HEK293 (cell line): ENCODE measurements around the gene MACF1.

Experiments
- CTCF ChIA-PET: fragments of 350-600 bp; formaldehyde crosslinking; extraction: SDS; loops from one replicate; lab custom pipeline; 2021; ENCODE audit warnings: antibody characterized with exemption; lab: Yijun Ruan, JAX
- POLR2A ChIA-PET: fragments of 300-600 bp; formaldehyde crosslinking; extraction: SDS; loops from one replicate; lab custom pipeline; 2020; ENCODE audit warnings: antibody characterized with exemption, inconsistent platforms; lab: Yijun Ruan, JAX
- H3K27ac ChIP-seq: fragments of 200-500 bp; sonication (Bioruptor generic); 2 replicates; pipeline ENCODE4 v1.5.1; 2014; ENCODE audit warnings: low read depth, low read length, control low read depth, inconsistent platforms; ENCODE audit errors: extremely low read depth
- H3K36me3 ChIP-seq, 2 experiments: fragments of 200-500 bp in 1 of 2; sonication (Bioruptor generic) in 1 of 2; 1 replicate in 1 of 2; 2 replicates in 1 of 2; pipeline ENCODE4 v1.5.1; 2014 to 2017; ENCODE audit warnings: inconsistent platforms in 2 of 2, low read length in 2 of 2; ENCODE audit not compliant: control insufficient read depth in 2 of 2, insufficient read depth in 1 of 2
- H3K4me1 ChIP-seq: fragments of 200-500 bp; sonication (Bioruptor generic); 2 replicates; pipeline ENCODE4 v1.5.1; 2014; ENCODE audit warnings: mild to moderate bottlenecking, low read length, inconsistent platforms; ENCODE audit not compliant: control insufficient read depth, insufficient read depth
- H3K4me3 ChIP-seq: 2 replicates; pipeline ENCODE4 v1.5.1; 2011; ENCODE audit warnings: low read depth, mild to moderate bottlenecking, control low read depth, low read length, moderate library complexity
- H3K9me3 ChIP-seq: fragments of 200-500 bp; sonication (Bioruptor generic); 2 replicates; pipeline ENCODE4 v1.5.1; 2014; ENCODE audit warnings: low read depth, low read length, inconsistent platforms; ENCODE audit not compliant: control insufficient read depth, insufficient read depth
- GFI1B ChIP-seq: fragments of 450-650 bp; formaldehyde crosslinking; IDR thresholded peaks from 2 replicates; pipeline ENCODE4 v1.5.1; 2016; ENCODE audit warnings: missing biosample characterization, missing genetic modification characterization
- GLI2 ChIP-seq: fragments of 450-650 bp; formaldehyde crosslinking; IDR thresholded peaks from 2 replicates; pipeline ENCODE4; 2017; ENCODE audit warnings: missing biosample characterization, missing genetic modification characterization, low read depth, borderline replicate concordance
- HOXC10 ChIP-seq: sonication (generic); formaldehyde crosslinking; IDR thresholded peaks from 2 replicates; pipeline ENCODE4 v1.8.1; 2023; ENCODE audit warnings: mild to moderate bottlenecking, missing genetic modification reagents
- IKZF3 ChIP-seq: fragments of 450-650 bp; IDR thresholded peaks from 2 replicates; pipeline ENCODE4 v1.5.0; 2018; ENCODE audit warnings: missing biosample characterization, mild to moderate bottlenecking, missing genetic modification characterization, moderate library complexity
- KLF10 ChIP-seq: fragments of 450-650 bp; IDR thresholded peaks from 2 replicates; pipeline ENCODE4 v1.5.1; 2018; ENCODE audit warnings: missing biosample characterization, mild to moderate bottlenecking, missing genetic modification characterization
- KLF9 ChIP-seq: fragments of 450-650 bp; formaldehyde crosslinking; IDR thresholded peaks from 2 replicates; pipeline ENCODE4 v1.5.1; 2016; ENCODE audit warnings: missing biosample characterization, missing genetic modification characterization, low read depth
- PRDM1 ChIP-seq: fragments of 450-650 bp; formaldehyde crosslinking; IDR thresholded peaks from 2 replicates; pipeline ENCODE4; 2016; ENCODE audit warnings: missing biosample characterization, missing genetic modification characterization
- SCRT1 ChIP-seq: fragments of 450-650 bp; formaldehyde crosslinking; IDR thresholded peaks from 2 replicates; pipeline ENCODE4 v1.5.1; 2016; ENCODE audit warnings: missing biosample characterization, missing genetic modification characterization, borderline replicate concordance
- ZBTB17 ChIP-seq: fragments of 450-650 bp; formaldehyde crosslinking; IDR thresholded peaks from 2 replicates; pipeline ENCODE4 v1.5.1; 2016; ENCODE audit warnings: missing biosample characterization, missing genetic modification characterization
- ZBTB8A ChIP-seq: fragments of 450-650 bp; formaldehyde crosslinking; IDR thresholded peaks from 2 replicates; pipeline ENCODE4 v1.5.1; 2016; ENCODE audit warnings: missing biosample characterization, missing genetic modification characterization
- ZNF148 ChIP-seq: fragments of 450-650 bp; formaldehyde crosslinking; IDR thresholded peaks from 2 replicates; pipeline ENCODE4 v1.5.0; 2017; ENCODE audit warnings: missing biosample characterization, missing genetic modification characterization, borderline replicate concordance
- ZNF19 ChIP-seq: fragments of 450-650 bp; formaldehyde crosslinking; IDR thresholded peaks from 2 replicates; pipeline ENCODE4; 2016; ENCODE audit warnings: missing biosample characterization, missing genetic modification characterization, low read depth
- ZNF214 ChIP-seq: fragments of 450-650 bp; formaldehyde crosslinking; IDR thresholded peaks from 2 replicates; pipeline ENCODE4 v1.5.1; 2017; ENCODE audit warnings: missing biosample characterization, mild to moderate bottlenecking, missing genetic modification characterization, borderline replicate concordance
- ZNF280C ChIP-seq: fragments of 450-650 bp; formaldehyde crosslinking; IDR thresholded peaks from 2 replicates; pipeline ENCODE4 v1.5.1; 2016; ENCODE audit warnings: missing biosample characterization, missing genetic modification characterization
- ZNF449 ChIP-seq: fragments of 450-650 bp; formaldehyde crosslinking; IDR thresholded peaks from 2 replicates; pipeline ENCODE4 v1.5.1; 2017; ENCODE audit warnings: missing biosample characterization, mild to moderate bottlenecking, missing genetic modification characterization, moderate library complexity
- ZNF48 ChIP-seq: fragments of 450-650 bp; formaldehyde crosslinking; IDR thresholded peaks from 2 replicates; pipeline ENCODE4 v1.5.1; 2016; ENCODE audit warnings: missing biosample characterization, missing genetic modification characterization
- ZNF501 ChIP-seq: fragments of 450-650 bp; formaldehyde crosslinking; IDR thresholded peaks from 2 replicates; pipeline ENCODE4 v1.5.1; 2016; ENCODE audit warnings: missing biosample characterization, missing genetic modification characterization
- ZNF544 ChIP-seq: fragments of 450-650 bp; formaldehyde crosslinking; IDR thresholded peaks from 2 replicates; pipeline ENCODE4 v1.5.0; 2017; ENCODE audit warnings: missing biosample characterization, missing genetic modification characterization
- ZNF558 ChIP-seq: fragments of 450-650 bp; formaldehyde crosslinking; IDR thresholded peaks from 2 replicates; pipeline ENCODE4 v1.5.1; 2016; ENCODE audit warnings: missing biosample characterization, missing genetic modification characterization
- ZNF776 ChIP-seq: fragments of 450-650 bp; formaldehyde crosslinking; IDR thresholded peaks from 2 replicates; pipeline ENCODE4 v1.5.0; 2017; ENCODE audit warnings: missing biosample characterization, missing genetic modification characterization, borderline replicate concordance
- ZNF837 ChIP-seq: fragments of 450-650 bp; formaldehyde crosslinking; IDR thresholded peaks from 2 replicates; pipeline ENCODE4 v1.5.1; 2016; ENCODE audit warnings: missing biosample characterization, missing genetic modification characterization
- ZXDB ChIP-seq: fragments of 450-650 bp; formaldehyde crosslinking; IDR thresholded peaks from 2 replicates; pipeline ENCODE4 v1.5.1; 2016; ENCODE audit warnings: missing biosample characterization, missing genetic modification characterization

The MACF1 gene

GRCh38 chr1:39321979-39322378 is 117.5 kb downstream of the MACF1 start:
- POLR2A ChIA-PET = no interaction called here
- CTCF ChIA-PET = interaction anchor here (1.3 kb wide), 1 partner anchor 89 kb away, joined by 5 read pairs; no protein-coding TSS in a partner anchor
- H3K27ac ChIP-seq = no peak overlapping the region

GRCh38 chr1:39322431-39322830 is 117.9 kb downstream of the MACF1 start:
- POLR2A ChIA-PET = no interaction called here

More at GRCh38 chr1:39321979-39322378, 117.5 kb downstream of the MACF1 start:
- H3K4me1 ChIP-seq = no peaks in the 10 kb centered on the region
- no peaks in the 10 kb centered on the region for H3K9me3 ChIP-seq
- H3K36me3 ChIP-seq = peaks cover 22 to 94% of the 10 kb centered on the region in 2 experiments; a peak in 2 of 3 replicates
- no peak overlapping the region for H3K4me3 ChIP-seq
- no peak for TF ChIP-seq SCRT1 (tag by site-specific recombination)
- no peak for TF ChIP-seq ZNF449
- no peak for TF ChIP-seq GLI2 (tag by site-specific recombination)
- TF ChIP-seq ZNF19 (tag by site-specific recombination) = no peak
- TF ChIP-seq ZXDB = no peak
- no peak for TF ChIP-seq ZNF214 (tag by site-specific recombination)
- TF ChIP-seq GFI1B (tag by site-specific recombination) = no peak
- TF ChIP-seq ZNF280C (tag by site-specific recombination) = no peak
- no peak for TF ChIP-seq ZNF48 (tag by site-specific recombination)
- no peak for TF ChIP-seq PRDM1 (tag by site-specific recombination)
- no peak for TF ChIP-seq ZNF544 (tag by site-specific recombination)
- TF ChIP-seq ZNF148 (tag by site-specific recombination) = no peak
- TF ChIP-seq ZNF837 = no peak
- TF ChIP-seq ZNF501 (tag by site-specific recombination) = no peak
- TF ChIP-seq ZNF776 (tag by site-specific recombination) = no peak
- TF ChIP-seq KLF9 (tag by site-specific recombination) = no peak
- TF ChIP-seq ZBTB8A = no peak
- TF ChIP-seq ZNF558 (tag by site-specific recombination) = no peak
- no peak for TF ChIP-seq IKZF3 (tag by site-specific recombination)
- TF ChIP-seq, all 188 proteins: peak for 0

More at GRCh38 chr1:39322431-39322830, 117.9 kb downstream of the MACF1 start:
- CTCF ChIA-PET = no interaction called here
- Histone ChIP-seq H3K36me3 (peaks cover 22 to 94% of the 10 kb centered on the region in 2 experiments; a peak in 2 of 3 replicates), H3K4me1 (no peaks in the 10 kb centered on the region), H3K27ac (no peak overlapping the region), H3K4me3 (no peak overlapping the region), H3K9me3 (no peaks in the 10 kb centered on the region)
- TF ChIP-seq HOXC10 (CRISPR knock-in tag) (no peak), ZBTB17 (tag by site-specific recombination) (no peak), KLF10 (tag by site-specific recombination) (no peak)
